ENCODE results near the gene PPM1E.

GRCh38 chr17:58969156-58969555, 213.5 kb downstream of the PPM1E start:
- TF ChIP-seq CTCF (IDR thresholded peaks at IDR 0.05) (no peak), POLR2A (IDR thresholded peaks at IDR 0.05) (no peak)

Data from esophagus squamous epithelium (tissue), 4 donors.